ENCODE measurements around the gene TOR3A. TPM values are rescaled to one million over a fixed set of nuclear protein-coding genes. Genes with fewer than 3 reads are reported as not detected.

The TOR3A gene
- total RNA-seq, 1 experiment from 2014 or later: 27.0 TPM

DNA sequence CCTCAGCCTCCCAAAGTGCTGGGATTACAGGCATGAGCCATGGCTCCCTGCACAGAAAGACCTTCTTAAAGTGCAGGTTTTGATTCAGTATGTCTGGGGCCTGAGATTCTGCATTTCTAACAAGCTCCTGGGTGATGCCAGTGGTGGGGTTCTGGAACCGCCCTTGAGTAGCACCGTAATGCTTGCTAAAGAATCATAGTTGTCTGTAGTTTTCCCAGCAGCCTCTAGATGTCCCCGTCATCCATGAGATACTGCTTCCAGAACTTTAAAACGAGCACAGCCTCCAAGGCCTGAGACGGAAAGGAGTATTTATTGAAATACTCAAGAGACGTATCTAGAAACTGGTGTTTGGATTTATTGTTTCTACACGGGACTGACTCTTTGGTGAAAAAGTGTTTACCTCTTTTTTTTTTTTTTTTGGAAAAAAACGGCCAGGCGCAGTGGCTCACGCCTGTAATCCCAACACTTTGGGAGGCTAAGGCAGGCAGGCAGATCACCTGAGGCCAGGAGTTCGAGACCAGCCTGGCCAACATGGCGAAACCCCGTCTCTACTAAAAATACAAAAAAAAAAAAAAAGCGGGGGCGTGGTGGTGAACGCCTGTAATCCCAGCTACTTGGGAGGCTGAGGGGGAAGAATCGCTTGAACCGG, 2.6 kb upstream of the TOR3A start:
- H3K4me1 ChIP-seq (ENCODE audit: control insufficient read depth in 1 of 2, insufficient read depth in 2 of 2, low read length in 2 of 2): peaks cover 0 to 23% of the 10 kb centered on the region in 2 experiments; a peak in 3 of 4 replicates
- H3K9me2 ChIP-seq (ENCODE audit: insufficient read depth): no peaks in the 10 kb centered on the region
- no peaks in the 10 kb centered on the region for H3K27me3 ChIP-seq (ENCODE audit: insufficient read depth, low read length)
- intact Hi-C loops (cut with micrococcal nuclease): loop anchor here (1.0 to 10.0 kb wide), 6 partner anchors 213 to 736 kb away; no protein-coding TSS in a partner anchor
- H2AFZ ChIP-seq (ENCODE audit: low read depth, low read length, poor library complexity, severe bottlenecking): no peak overlapping the region
- no peak overlapping the region for H3K27ac ChIP-seq (ENCODE audit: low read depth, low read length)
- BruUV-seq (replicated peaks): no TSS peak
- ChIA-PET POLR2A (no interaction called here), RAD21 (ENCODE audit: low non-redundant PET in 1 of 2, low total read pairs in 2 of 2, uncharacterized antibody in 2 of 2, unreplicated experiment in 2 of 2) (interaction anchor here (0.6 to 0.7 kb wide), 3 partner anchors 547 to 736 kb away, joined by 3 read pairs; no protein-coding TSS in a partner anchor), CTCF (interaction anchor here (0.6 to 1.7 kb wide), 8 partner anchors 42 to 736 kb away, joined by 3 to 7 read pairs (median 3); no protein-coding TSS in a partner anchor)
- H3K4me3 ChIP-seq (replicated peaks in 1 of 2; ENCODE audit: low read depth in 1 of 2, low read length in 2 of 2): no peak overlapping the region
- no peaks in the 10 kb centered on the region for H4K20me1 ChIP-seq (ENCODE audit: insufficient read depth)
- DNase-seq (ENCODE audit: low read depth, low spot score): peak; percentile 56
- ATAC-seq: peak; percentile 39
- no peak for TF ChIP-seq EZH2phosphoT487 (IDR thresholded peaks at IDR 0.05; ENCODE audit: borderline replicate concordance)
- no peak for TF ChIP-seq CEBPB (IDR thresholded peaks at IDR 0.05; ENCODE audit: low read depth)
- TF ChIP-seq, protein P1, sequence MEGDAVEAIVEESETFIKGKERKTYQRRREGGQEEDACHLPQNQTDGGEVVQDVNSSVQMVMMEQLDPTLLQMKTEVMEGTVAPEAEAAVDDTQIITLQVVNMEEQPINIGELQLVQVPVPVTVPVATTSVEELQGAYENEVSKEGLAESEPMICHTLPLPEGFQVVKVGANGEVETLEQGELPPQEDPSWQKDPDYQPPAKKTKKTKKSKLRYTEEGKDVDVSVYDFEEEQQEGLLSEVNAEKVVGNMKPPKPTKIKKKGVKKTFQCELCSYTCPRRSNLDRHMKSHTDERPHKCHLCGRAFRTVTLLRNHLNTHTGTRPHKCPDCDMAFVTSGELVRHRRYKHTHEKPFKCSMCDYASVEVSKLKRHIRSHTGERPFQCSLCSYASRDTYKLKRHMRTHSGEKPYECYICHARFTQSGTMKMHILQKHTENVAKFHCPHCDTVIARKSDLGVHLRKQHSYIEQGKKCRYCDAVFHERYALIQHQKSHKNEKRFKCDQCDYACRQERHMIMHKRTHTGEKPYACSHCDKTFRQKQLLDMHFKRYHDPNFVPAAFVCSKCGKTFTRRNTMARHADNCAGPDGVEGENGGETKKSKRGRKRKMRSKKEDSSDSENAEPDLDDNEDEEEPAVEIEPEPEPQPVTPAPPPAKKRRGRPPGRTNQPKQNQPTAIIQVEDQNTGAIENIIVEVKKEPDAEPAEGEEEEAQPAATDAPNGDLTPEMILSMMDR (IDR thresholded peaks at IDR 0.05 in 2 of 3, conservative IDR thresholded peaks at IDR 0.05 in 1 of 3; ENCODE audit: borderline replicate concordance in 1 of 3, insufficient read depth in 1 of 3, low read depth in 2 of 3, low read length in 2 of 3): peak; percentile 67 to 75 (median 71)
- TF ChIP-seq, protein P2, sequence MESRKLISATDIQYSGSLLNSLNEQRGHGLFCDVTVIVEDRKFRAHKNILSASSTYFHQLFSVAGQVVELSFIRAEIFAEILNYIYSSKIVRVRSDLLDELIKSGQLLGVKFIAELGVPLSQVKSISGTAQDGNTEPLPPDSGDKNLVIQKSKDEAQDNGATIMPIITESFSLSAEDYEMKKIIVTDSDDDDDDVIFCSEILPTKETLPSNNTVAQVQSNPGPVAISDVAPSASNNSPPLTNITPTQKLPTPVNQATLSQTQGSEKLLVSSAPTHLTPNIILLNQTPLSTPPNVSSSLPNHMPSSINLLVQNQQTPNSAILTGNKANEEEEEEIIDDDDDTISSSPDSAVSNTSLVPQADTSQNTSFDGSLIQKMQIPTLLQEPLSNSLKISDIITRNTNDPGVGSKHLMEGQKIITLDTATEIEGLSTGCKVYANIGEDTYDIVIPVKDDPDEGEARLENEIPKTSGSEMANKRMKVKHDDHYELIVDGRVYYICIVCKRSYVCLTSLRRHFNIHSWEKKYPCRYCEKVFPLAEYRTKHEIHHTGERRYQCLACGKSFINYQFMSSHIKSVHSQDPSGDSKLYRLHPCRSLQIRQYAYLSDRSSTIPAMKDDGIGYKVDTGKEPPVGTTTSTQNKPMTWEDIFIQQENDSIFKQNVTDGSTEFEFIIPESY (IDR thresholded peaks at IDR 0.05; ENCODE audit: extremely low read depth, insufficient replicate concordance, low read length): no peak
- no peak for TF ChIP-seq POLR2AphosphoS5 (IDR thresholded peaks at IDR 0.05; ENCODE audit: low read depth, low read length)
- TF ChIP-seq RAD21 (IDR thresholded peaks at IDR 0.05; ENCODE audit: low read depth): peak; percentile 87
- TF ChIP-seq POLR2A (IDR thresholded peaks at IDR 0.05; ENCODE audit: borderline replicate concordance, extremely low read depth, insufficient read depth, insufficient read length): no peak
- TF ChIP-seq, protein P3, sequence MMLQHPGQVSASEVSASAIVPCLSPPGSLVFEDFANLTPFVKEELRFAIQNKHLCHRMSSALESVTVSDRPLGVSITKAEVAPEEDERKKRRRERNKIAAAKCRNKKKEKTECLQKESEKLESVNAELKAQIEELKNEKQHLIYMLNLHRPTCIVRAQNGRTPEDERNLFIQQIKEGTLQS (IDR thresholded peaks at IDR 0.05): no peak
- TF ChIP-seq CBX3 (IDR thresholded peaks at IDR 0.05; ENCODE audit: low read depth): no peak
- TF ChIP-seq TCF7L2 (IDR thresholded peaks at IDR 0.05; ENCODE audit: borderline replicate concordance, extremely low read depth, insufficient read depth, insufficient read length): no peak
- TF ChIP-seq YY1 (IDR thresholded peaks at IDR 0.05; ENCODE audit: extremely low read depth, insufficient replicate concordance, low read depth, low read length): no peak
- TF ChIP-seq, protein P4, sequence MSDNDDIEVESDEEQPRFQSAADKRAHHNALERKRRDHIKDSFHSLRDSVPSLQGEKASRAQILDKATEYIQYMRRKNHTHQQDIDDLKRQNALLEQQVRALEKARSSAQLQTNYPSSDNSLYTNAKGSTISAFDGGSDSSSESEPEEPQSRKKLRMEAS (IDR thresholded peaks at IDR 0.05): no peak
- TF ChIP-seq EZH2 (IDR thresholded peaks at IDR 0.05): no peak
- no peak for TF ChIP-seq ZFX (IDR thresholded peaks at IDR 0.05)
- TF ChIP-seq ZNF274 (IDR thresholded peaks at IDR 0.05; ENCODE audit: low read depth, low read length): no peak
- TF ChIP-seq FOSL1 (IDR thresholded peaks at IDR 0.05; ENCODE audit: low read depth): no peak
- no peak for TF ChIP-seq EGR1 (IDR thresholded peaks at IDR 0.05; ENCODE audit: low read depth)
- H3K4me2 ChIP-seq (ENCODE audit: low read length): no peak overlapping the region
- no peaks in the 10 kb centered on the region; a peak in 1 of 4 replicates for H3K36me3 ChIP-seq (ENCODE audit: control insufficient read depth in 1 of 2, insufficient read depth in 2 of 2, low read length in 2 of 2)
- no peaks in the 10 kb centered on the region for H3K9me3 ChIP-seq (ENCODE audit: control insufficient read depth in 1 of 2, insufficient read depth in 1 of 2, low read depth in 1 of 2, low read length in 2 of 2)
- peaks cover 20% of the 10 kb centered on the region for H3K79me2 ChIP-seq (ENCODE audit: insufficient read depth, low read length)
- H3K9ac ChIP-seq (ENCODE audit: low read length): no peak overlapping the region

Measured in HCT116 (cell line).